HuH-7 (cell line): Measurements from ENCODE around the gene DNAJA1.
"Not testable (repeated sequence)": the region's sequence is repeated elsewhere in the genome, so short reads cannot be mapped to it uniquely, and the experiment has no call there.

Experiments used
- DNase-seq: peaks from one replicate; pipeline ENCODE4 v3.0.0; 2011; ENCODE audit warnings: low spot score

DNAJA1 gene

GRCh38 chr9:33024966-33025571, at the start of gene DNAJA1:
TSS of gene DNAJA1 (plus strand) at chr9:33025273. CDS start at chr9:33026485, 1,212 bp downstream.
- DNase-seq: peak; percentile 80

GRCh38 chr9:32978051-32978450, 47.0 kb upstream of the DNAJA1 start:
- DNase-seq: no peak

- DNase-seq: no peak
Measured at GRCh38 chr9:32986971-32987370, 38.1 kb upstream of the DNAJA1 start.

- no peak for DNase-seq
Measured at GRCh38 chr9:32989660-32990059, 35.4 kb upstream of the DNAJA1 start.

GRCh38 chr9:32991897-32992594, 33.0 kb upstream of the DNAJA1 start:
- DNase-seq: no peak

DNA sequence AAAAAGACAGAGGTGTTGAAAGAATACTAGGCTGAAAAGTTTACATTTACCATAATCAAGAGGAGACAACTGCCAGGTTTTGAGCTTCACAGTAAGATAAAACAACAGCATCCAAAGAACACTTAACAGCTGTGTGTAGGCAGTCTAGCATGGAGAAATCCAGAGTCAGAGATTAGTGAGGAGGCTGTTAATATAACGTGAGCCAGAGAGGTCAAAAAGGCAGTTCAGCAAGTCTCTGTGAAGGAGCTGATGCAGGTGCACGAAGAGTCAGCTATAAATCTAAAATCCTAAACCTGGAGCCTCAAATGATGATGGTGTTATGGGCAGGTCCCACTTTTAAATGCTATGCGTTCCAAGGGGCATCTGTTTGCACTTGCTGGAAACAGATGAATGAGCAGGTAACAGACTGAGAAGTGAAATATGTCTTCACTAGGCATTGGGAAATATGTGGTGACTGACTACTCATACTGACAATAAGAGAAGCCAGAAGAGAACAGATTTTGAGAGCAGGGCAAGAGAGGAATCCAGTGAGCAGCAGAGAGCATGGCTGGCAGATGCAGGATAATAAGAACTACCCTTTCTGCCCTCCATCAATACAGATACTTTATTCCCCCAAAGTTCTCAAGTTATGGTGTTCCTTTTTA, 32.4 kb upstream of the DNAJA1 start:
- no peak for DNase-seq

- not testable (repeated sequence) for DNase-seq
Measured at GRCh38 chr9:33000682-33001055, 24.4 kb upstream of the DNAJA1 start.

DNA sequence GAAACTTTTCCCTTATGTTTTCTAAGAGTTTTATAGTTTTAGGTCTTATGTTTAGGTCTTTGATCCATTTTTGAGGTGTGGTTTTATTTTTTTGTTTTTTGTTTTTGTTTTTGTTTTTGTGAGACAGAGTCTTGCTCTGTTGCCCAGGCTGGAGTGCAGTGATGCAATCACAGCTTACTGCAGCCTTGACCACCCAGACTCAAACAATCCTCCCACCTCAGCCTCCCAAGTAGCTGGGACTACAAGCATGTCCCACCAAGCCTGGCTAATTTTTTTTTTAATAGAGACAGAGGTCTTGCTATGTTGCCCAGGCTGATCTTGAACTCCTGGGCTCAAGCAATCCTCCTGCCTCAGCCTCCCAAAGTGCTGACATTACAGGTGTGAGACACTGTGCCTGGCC, 19.7 kb upstream of the DNAJA1 start:
- DNase-seq: not testable (repeated sequence)

- DNase-seq: no peak
Measured at GRCh38 chr9:33007755-33008154, 17.3 kb upstream of the DNAJA1 start.

GRCh38 chr9:33011831-33012230, 13.2 kb upstream of the DNAJA1 start:
- DNase-seq: no peak

DNA sequence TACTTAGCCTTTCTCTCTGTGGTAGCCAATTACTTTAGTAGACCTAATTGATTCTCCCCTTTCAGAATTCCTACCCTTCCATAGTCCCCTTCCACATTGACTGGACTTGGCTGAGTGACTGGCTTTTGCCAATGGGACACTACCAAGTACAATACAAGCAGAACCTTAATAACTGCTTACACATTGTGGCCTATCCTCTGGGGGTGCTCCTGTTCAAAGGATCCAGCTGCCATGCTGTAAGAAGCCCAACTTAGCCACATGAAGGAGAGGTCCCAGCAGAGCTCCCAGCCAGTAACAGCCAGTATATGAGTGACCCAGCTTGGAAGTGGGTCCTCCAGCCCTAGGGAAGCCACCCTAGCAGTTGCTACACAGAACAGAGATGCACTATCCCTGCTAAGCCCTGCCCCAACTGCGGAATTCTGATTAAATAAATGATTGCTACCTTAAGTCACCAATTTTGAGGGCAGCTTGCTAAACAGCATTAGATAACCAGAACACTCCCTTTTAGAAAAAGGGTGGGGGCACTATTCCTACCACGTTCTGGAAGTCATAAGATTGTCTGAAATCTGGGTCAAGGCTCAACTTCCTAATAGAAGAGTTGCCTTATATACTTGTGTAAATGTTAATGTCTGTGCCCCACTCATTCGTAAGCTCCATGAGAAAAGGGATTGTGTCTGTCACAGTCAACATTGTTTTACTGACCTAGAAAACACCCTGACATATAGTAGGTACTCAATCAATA, 12.6 kb upstream of the DNAJA1 start:
- DNase-seq: no peak

- DNase-seq: no peak
Measured at GRCh38 chr9:33013962-33014664, 11.0 kb upstream of the DNAJA1 start.

DNA sequence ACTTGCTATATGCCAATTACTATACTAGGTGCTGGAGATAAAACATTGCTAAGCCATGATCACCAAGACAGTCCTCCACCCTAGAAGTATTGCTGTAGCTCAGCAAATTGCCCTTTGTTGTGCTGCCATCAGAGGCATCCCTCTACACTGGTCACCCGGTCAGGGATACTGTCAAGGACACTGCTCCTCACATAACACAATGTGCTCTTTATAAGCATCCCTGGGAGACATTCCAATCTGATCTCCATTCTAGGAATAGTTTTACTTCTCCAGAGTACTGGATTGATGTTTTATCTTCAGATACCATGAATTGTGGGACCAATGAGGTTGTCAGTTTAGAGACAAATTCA, 10.4 kb upstream of the DNAJA1 start:
- no peak for DNase-seq

DNA sequence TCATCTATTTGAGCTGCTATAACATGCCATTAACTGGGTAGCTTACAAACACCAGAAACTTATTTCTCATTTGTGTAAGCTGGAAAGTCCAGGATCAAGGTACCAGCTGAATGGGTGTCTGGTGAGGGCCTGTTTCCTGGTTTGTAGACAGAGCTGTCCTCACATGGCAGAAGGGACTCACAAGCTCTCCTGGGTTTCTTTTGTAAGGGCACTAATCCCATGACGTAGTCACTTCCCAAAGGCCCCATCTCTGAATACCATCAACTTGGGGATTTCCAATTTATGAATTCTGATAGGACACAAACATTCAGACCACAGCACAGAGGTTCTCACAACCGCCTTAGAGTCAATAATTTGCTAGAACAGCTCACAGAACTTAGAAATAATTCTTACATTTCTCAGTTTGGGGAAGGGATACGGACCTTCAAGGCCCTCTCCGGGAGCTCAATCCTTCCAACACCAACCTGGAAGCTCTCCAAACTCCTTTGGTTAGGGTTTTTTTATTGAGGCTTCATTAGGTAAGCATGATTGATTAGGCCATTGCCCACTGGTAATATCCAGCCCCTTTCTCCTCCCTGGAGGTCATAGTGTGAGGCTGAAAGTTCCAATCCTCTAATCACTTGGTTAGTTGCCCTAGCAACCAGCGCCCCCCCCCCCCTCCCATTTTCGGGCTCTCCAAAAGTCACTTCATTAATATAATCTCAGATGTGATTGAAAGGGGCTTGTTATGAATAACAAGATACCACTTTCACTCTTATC, 7.6 kb upstream of the DNAJA1 start:
- no peak for DNase-seq

- DNase-seq: no peak
Measured at GRCh38 chr9:33019797-33020196, 5.3 kb upstream of the DNAJA1 start.

- no peak for DNase-seq
Measured at GRCh38 chr9:33022303-33022702, 2.8 kb upstream of the DNAJA1 start.

- DNase-seq: no peak
Measured at GRCh38 chr9:33022755-33023154, 2.3 kb upstream of the DNAJA1 start.

DNA sequence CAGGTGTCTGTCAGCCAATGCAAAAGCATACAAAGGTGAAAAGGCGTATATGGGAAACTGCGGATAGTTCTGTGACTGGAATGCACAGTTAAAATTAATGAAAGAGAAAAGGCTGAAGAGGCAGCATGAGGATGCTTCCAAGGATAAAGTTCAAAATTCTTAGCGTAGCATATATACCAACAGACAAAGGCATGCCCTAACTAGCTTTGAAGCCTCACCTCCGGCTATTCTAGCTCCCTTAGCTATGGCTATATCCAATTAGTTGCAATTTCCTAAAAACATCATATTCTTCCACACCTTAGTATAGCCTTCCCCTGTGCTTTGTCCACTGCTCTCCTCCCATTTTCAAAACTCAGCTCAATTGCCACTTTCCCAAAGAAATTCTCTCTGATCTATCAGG, 1.4 kb upstream of the DNAJA1 start:
- no peak for DNase-seq

- no peak for DNase-seq
Measured at GRCh38 chr9:33024126-33024965, 727 bp upstream of the DNAJA1 start.

DNA sequence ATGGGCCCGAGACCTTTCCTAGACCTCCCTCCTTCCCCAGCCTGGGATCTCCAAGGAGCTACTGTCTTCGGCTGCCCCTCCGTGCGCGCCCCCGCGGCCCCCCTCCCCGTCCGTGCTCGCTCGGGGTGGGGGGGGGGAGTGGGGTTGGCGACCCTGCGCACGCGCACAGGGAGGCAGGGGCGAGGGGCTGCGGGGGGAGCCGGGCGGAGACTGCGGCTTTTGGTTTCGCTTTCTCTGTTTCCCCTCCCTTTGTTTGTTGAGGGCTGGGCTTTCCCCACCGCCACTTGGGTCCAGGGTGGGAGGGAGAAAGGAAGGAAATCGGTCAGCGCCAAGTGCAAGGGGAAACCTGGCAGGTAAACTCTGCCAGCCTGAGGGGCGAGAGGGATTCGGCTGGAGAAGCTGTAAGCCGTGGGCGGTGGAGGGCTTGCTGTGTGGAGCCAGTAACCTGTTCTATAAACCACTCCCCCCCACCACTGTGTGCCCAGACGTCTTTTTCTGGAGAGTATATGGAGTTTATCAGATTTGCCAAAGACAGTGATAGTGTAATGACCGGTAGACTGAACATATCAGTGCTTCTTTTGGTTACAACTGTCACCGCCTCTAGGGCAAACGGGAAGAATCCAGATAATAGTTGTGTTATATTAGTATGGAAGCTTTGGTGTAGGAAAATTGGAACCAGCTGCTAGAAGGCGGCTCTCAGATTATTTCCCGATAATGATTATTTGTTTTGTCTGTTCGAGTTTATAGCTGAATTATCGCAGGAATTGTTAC, 684 bp downstream of the DNAJA1 start:
- peak; percentile 61 for DNase-seq
